CD4-positive, alpha-beta T cell treated with Interleukin-1 beta for 1 hour (primary cell): ENCODE results near the gene SRP72.
"Not testable (repeated sequence)": the region's sequence is repeated elsewhere in the genome, so short reads cannot be mapped to it uniquely, and the experiment has no call there.

Source experiments
- DNase-seq, 2 donors: peaks; one replicate each; pipeline ENCODE4 v3.0.0-alpha.2; 2020 to 2022

SRP72 gene

GRCh38 chr4:56467284-56468096 is at the start of gene SRP72:
Gene SRP72, plus strand, starts transcription at chr4:56467617. Its CDS starts 19 bp downstream, at chr4:56467636.
- peak; percentile 91 for DNase-seq

GRCh38 chr4:56424176-56424575 is 43.2 kb upstream of the SRP72 start:
- no peak for DNase-seq

- peak; percentile 10 to 61 for DNase-seq
Measured at GRCh38 chr4:56424697-56425514, 42.5 kb upstream of the SRP72 start.

- no peak for DNase-seq
Measured at GRCh38 chr4:56425518-56425917, 41.9 kb upstream of the SRP72 start.

- no peak for DNase-seq
Measured at GRCh38 chr4:56426273-56426672, 41.1 kb upstream of the SRP72 start.

- no peak for DNase-seq
Measured at GRCh38 chr4:56427179-56427578, 40.2 kb upstream of the SRP72 start.

- no peak for DNase-seq
Measured at GRCh38 chr4:56430203-56430602, 37.2 kb upstream of the SRP72 start.

GRCh38 chr4:56433280-56433679 is 34.1 kb upstream of the SRP72 start:
- no peak for DNase-seq

GRCh38 chr4:56434599-56435139 is 32.7 kb upstream of the SRP72 start:
- DNase-seq: peak in 1 of 2 donors; percentile 4

GRCh38 chr4:56435140-56435926 is 32.1 kb upstream of the SRP72 start, which contains the start of gene PPAT:
Gene PPAT, minus strand, starts transcription at chr4:56435615. Its CDS starts 138 bp downstream, at chr4:56435477.
- DNase-seq: peak; percentile 97 to 98

GRCh38 chr4:56438766-56439165 is 28.7 kb upstream of the SRP72 start:
- no peak for DNase-seq

- DNase-seq: no peak
Measured at GRCh38 chr4:56440983-56441382, 26.4 kb upstream of the SRP72 start.

- DNase-seq: no peak
Measured at GRCh38 chr4:56444719-56445118, 22.7 kb upstream of the SRP72 start.

- no peak for DNase-seq
Measured at GRCh38 chr4:56445699-56446098, 21.7 kb upstream of the SRP72 start.

GRCh38 chr4:56448301-56448700 is 19.1 kb upstream of the SRP72 start:
- no peak for DNase-seq

- not testable (repeated sequence) for DNase-seq
Measured at GRCh38 chr4:56449475-56449874, 17.9 kb upstream of the SRP72 start.

- no peak for DNase-seq
Measured at GRCh38 chr4:56450342-56450741, 17.1 kb upstream of the SRP72 start.

GRCh38 chr4:56460085-56460484 is 7.3 kb upstream of the SRP72 start:
- no peak for DNase-seq

- no peak for DNase-seq
Measured at GRCh38 chr4:56462157-56462556, 5.3 kb upstream of the SRP72 start.

GRCh38 chr4:56463711-56464110 is 3.7 kb upstream of the SRP72 start:
- no peak for DNase-seq

- no peak for DNase-seq
Measured at GRCh38 chr4:56464581-56464980, 2.8 kb upstream of the SRP72 start.

GRCh38 chr4:56465599-56466295 is 1.7 kb upstream of the SRP72 start:
- DNase-seq: no peak
